CD4-positive, alpha-beta T cell treated with Interleukin-1 beta for 1 hour (primary cell): ENCODE results near the gene EPB41L1.
"Not testable (repeated sequence)": the region's sequence is repeated elsewhere in the genome, so short reads cannot be mapped to it uniquely, and the experiment has no call there.

Experiments
- DNase-seq, 2 donors: peaks; one replicate each; pipeline ENCODE4 v3.0.0-alpha.2; 2020 to 2022

EPB41L1 gene

GRCh38 chr20:36126836-36127527 lies 27.6 kb upstream of the EPB41L1 start:
- DNase-seq = no peak

GRCh38 chr20:36128463-36129159 lies 25.9 kb upstream of the EPB41L1 start:
- DNase-seq = no peak

GRCh38 chr20:36129160-36129543 lies 25.4 kb upstream of the EPB41L1 start:
- DNase-seq = no peak

GRCh38 chr20:36130390-36130789 lies 24.1 kb upstream of the EPB41L1 start:
- DNase-seq = no peak

- no peak for DNase-seq
Measured at GRCh38 chr20:36132802-36133211, 21.7 kb upstream of the EPB41L1 start.

- DNase-seq = no peak
Measured at GRCh38 chr20:36133821-36134220, 20.7 kb upstream of the EPB41L1 start.

- DNase-seq = no peak
Measured at GRCh38 chr20:36135159-36135558, 19.4 kb upstream of the EPB41L1 start.

- DNase-seq = no peak
Measured at GRCh38 chr20:36135821-36136220, 18.7 kb upstream of the EPB41L1 start.

- not testable (repeated sequence) for DNase-seq
Measured at GRCh38 chr20:36137313-36137712, 17.2 kb upstream of the EPB41L1 start.

GRCh38 chr20:36141310-36141709 lies 13.2 kb upstream of the EPB41L1 start:
- DNase-seq = no peak

- DNase-seq = no peak
Measured at GRCh38 chr20:36144336-36144735, 10.2 kb upstream of the EPB41L1 start.

GRCh38 chr20:36145877-36146707 lies 8.4 kb upstream of the EPB41L1 start:
- DNase-seq = no peak

- DNase-seq = no peak
Measured at GRCh38 chr20:36147690-36148089, 6.8 kb upstream of the EPB41L1 start.

- no peak for DNase-seq
Measured at GRCh38 chr20:36148439-36148838, 6.1 kb upstream of the EPB41L1 start.

GRCh38 chr20:36149012-36149411 lies 5.5 kb upstream of the EPB41L1 start:
- no peak for DNase-seq

GRCh38 chr20:36149469-36149868 lies 5.1 kb upstream of the EPB41L1 start:
- DNase-seq = no peak

- DNase-seq = no peak
Measured at GRCh38 chr20:36150489-36150846, 4.1 kb upstream of the EPB41L1 start.

- no peak for DNase-seq
Measured at GRCh38 chr20:36150847-36151539, 3.5 kb upstream of the EPB41L1 start.

- no peak for DNase-seq
Measured at GRCh38 chr20:36152261-36152660, 2.3 kb upstream of the EPB41L1 start.

- no peak for DNase-seq
Measured at GRCh38 chr20:36153204-36153603, 1.3 kb upstream of the EPB41L1 start.

- DNase-seq = peak in 1 of 2 donors; percentile 9
Measured at GRCh38 chr20:36153736-36154699, 522 bp upstream of the EPB41L1 start.

- DNase-seq = no peak
Measured at GRCh38 chr20:36155629-36155971, 1.1 kb downstream of the EPB41L1 start.
